NT2/D1 (cell line): ENCODE data around the gene ACER3.

Source experiments
- YY1 ChIP-seq: IDR thresholded peaks from 2 replicates; pipeline ENCODE4 v1.6.1; 2011; ENCODE audit not compliant: insufficient read length, insufficient read depth
- ZNF274 ChIP-seq: IDR thresholded peaks from 2 replicates; pipeline ENCODE4 v1.6.1; 2011; ENCODE audit warnings: mild to moderate bottlenecking, low read depth, low read length

GRCh38 chr11:76995081-76995576 lies 134.4 kb downstream of the ACER3 start:
- TF ChIP-seq YY1 (no peak), ZNF274 (no peak)
